K562 (cell line): Measurements from ENCODE around the gene BLOC1S3. TPM values are rescaled to one million over a fixed set of nuclear protein-coding genes. Genes with fewer than 3 reads are reported as not detected.

Experiments
- BRD4 ChIP-seq: fragments of 200-600 bp; sonication (generic); IDR thresholded peaks from 2 replicates; pipeline ENCODE4 v1.6.1; 2017; ENCODE audit warnings: inconsistent platforms
- CHD7 ChIP-seq: fragments of 200-600 bp; sonication (generic); IDR thresholded peaks from one replicate; pipeline ENCODE4 v1.6.1; 2012; ENCODE audit warnings: mild to moderate bottlenecking, low read depth, low read length, inconsistent platforms
- EZH2 ChIP-seq: IDR thresholded peaks from 2 replicates; pipeline ENCODE4 v1.6.1; 2012; ENCODE audit warnings: low read depth, mild to moderate bottlenecking, inconsistent platforms, low read length, borderline replicate concordance
- HMGXB4 ChIP-seq: sonication (generic); formaldehyde crosslinking; IDR thresholded peaks from 2 replicates; pipeline ENCODE4 v1.8.1; 2023; ENCODE audit warnings: mild to moderate bottlenecking, missing genetic modification reagents
- polyA plus RNA-seq, 8 experiments: library from polyadenylated mRNA; depleted of rRNA in 4 of 8; stranded (reverse) in 5 of 8; unstranded in 3 of 8; fragments of >200 nt; fragmentation: Nextera tagmentation in 2 of 8; fragmentation: Illumina TruSeq in 1 of 8; extraction: Ambion mirVana in 2 of 8; extraction: Trizol in 1 of 8; gene quantifications; 2 replicates each; pipeline versions ENCODE4 v1.2.1 to v1.2.3, GENCODE V29; 2011 to 2014; ENCODE audit warnings: inconsistent platforms in 1 of 8, missing spikeins in 1 of 8
- total RNA-seq, 7 experiments: library from RNA; depleted of rRNA in 6 of 7; stranded (reverse); fragments of >200 nt in 6 of 7; fragmentation: Illumina TruSeq in 2 of 7; extraction: Trizol in 2 of 7; gene quantifications; 2 replicates each; pipeline versions ENCODE4 v1.2.1 to v1.2.3, GENCODE V29; 2011 to 2021; ENCODE audit warnings: low replicate concordance in 1 of 7
- TF ChIP-seq, protein P1 (sequence below): fragments of 450-650 bp; formaldehyde crosslinking; IDR thresholded peaks from 2 replicates; pipeline ENCODE4 v1.4.0; 2020; ENCODE audit warnings: mild to moderate bottlenecking, moderate library complexity
- TF ChIP-seq, protein P2 (sequence below): fragments of 450-650 bp; conservative IDR thresholded peaks from 2 replicates; pipeline ENCODE4 v1.6.1; 2016; ENCODE audit warnings: missing genetic modification characterization, low read depth, mild to moderate bottlenecking, control low read depth, missing compliant biosample characterization
- TF ChIP-seq, protein P3 (sequence below): fragments of 450-650 bp; IDR thresholded peaks from 2 replicates; pipeline ENCODE4 v1.6.1; 2014; ENCODE audit warnings: low read depth, mild to moderate bottlenecking, moderate library complexity, borderline replicate concordance

Gene BLOC1S3
- total and polyA plus RNA-seq, 9 of the 15 experiments (the other 6 are each of a cell fraction or from before 2014, with no cell fraction given), result 3.9 to 20.2 (median 10.4) TPM

- TF ChIP-seq CHD7 (no peak), EZH2 (no peak), HMGXB4 (CRISPR knock-in tag) (no peak), BRD4 (no peak)
- TF ChIP-seq, protein P1, sequence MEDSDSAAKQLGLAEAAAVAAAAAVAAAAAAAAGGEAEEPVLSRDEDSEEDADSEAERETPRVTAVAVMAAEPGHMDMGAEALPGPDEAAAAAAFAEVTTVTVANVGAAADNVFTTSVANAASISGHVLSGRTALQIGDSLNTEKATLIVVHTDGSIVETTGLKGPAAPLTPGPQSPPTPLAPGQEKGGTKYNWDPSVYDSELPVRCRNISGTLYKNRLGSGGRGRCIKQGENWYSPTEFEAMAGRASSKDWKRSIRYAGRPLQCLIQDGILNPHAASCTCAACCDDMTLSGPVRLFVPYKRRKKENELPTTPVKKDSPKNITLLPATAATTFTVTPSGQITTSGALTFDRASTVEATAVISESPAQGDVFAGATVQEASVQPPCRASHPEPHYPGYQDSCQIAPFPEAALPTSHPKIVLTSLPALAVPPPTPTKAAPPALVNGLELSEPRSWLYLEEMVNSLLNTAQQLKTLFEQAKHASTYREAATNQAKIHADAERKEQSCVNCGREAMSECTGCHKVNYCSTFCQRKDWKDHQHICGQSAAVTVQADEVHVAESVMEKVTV (CRISPR knock-in tag), result no peak
- TF ChIP-seq, protein P2, sequence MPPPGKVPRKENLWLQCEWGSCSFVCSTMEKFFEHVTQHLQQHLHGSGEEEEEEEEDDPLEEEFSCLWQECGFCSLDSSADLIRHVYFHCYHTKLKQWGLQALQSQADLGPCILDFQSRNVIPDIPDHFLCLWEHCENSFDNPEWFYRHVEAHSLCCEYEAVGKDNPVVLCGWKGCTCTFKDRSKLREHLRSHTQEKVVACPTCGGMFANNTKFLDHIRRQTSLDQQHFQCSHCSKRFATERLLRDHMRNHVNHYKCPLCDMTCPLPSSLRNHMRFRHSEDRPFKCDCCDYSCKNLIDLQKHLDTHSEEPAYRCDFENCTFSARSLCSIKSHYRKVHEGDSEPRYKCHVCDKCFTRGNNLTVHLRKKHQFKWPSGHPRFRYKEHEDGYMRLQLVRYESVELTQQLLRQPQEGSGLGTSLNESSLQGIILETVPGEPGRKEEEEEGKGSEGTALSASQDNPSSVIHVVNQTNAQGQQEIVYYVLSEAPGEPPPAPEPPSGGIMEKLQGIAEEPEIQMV, result no peak
- TF ChIP-seq, protein P3, sequence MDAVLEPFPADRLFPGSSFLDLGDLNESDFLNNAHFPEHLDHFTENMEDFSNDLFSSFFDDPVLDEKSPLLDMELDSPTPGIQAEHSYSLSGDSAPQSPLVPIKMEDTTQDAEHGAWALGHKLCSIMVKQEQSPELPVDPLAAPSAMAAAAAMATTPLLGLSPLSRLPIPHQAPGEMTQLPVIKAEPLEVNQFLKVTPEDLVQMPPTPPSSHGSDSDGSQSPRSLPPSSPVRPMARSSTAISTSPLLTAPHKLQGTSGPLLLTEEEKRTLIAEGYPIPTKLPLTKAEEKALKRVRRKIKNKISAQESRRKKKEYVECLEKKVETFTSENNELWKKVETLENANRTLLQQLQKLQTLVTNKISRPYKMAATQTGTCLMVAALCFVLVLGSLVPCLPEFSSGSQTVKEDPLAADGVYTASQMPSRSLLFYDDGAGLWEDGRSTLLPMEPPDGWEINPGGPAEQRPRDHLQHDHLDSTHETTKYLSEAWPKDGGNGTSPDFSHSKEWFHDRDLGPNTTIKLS, result no peak
Measured at GRCh38 chr19:45154064-45154827, 24.3 kb upstream of the BLOC1S3 start (continued).
